HG03520 (cell line): ENCODE measurements around the gene SYNGR4.
A peak's percentile ranks its signal among the peaks of the same experiment; 100 is the strongest.
"Not testable (repeated sequence)": the region's sequence is repeated elsewhere in the genome, so short reads cannot be mapped to it uniquely, and the experiment has no call there.

Source experiments
- ATAC-seq: cut with Tn5 transposase; IDR thresholded peaks from one replicate; pipeline ENCODE4 v1.9.1; 2021; ENCODE audit warnings: mild to moderate bottlenecking, moderate library complexity; ENCODE audit not compliant: unreplicated experiment

Gene SYNGR4, protein sequence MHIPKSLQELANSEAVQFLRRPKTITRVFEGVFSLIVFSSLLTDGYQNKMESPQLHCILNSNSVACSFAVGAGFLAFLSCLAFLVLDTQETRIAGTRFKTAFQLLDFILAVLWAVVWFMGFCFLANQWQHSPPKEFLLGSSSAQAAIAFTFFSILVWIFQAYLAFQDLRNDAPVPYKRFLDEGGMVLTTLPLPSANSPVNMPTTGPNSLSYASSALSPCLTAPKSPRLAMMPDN

DNA sequence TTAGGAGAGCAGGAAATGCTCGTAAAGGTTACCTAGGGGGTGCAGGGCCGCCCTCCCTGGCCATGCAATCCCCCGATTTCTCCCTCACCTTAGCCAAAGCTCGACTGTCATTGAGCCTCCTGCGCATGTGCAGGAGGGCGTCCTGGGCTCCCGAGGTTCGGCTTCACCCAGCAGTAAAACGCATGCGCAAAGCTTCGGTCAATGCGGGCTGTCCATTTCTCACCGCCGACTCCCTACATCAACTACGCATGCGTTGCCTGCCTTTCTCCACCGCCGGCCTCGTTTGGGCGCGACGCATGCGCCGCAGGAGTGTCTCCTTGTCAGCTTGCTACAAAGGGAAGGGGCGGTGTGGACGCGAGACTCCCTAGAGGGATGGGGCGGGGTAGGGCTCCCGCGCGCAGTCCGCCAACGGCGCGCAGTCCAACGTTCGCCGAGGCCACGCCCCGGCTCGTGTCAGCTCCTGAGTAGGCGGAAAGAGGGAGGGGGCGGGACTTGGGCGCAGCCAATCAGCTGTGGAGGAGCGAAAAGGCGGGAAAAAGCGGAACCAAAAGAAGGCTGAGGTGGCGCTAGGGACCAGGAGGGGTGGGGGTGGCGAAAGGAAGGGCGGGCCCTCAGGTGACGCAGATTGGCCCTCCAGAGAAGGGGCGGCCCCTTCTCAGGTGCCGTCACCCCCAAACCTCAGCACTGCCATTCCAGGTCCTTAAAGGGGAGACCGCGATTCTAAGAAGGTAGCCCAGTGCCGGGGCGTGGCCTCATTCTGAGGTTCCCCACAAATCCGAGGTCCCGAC, at the start of gene SYNGR4, which contains the start of gene TMEM143:
TSS of gene SYNGR4 (plus strand) at position 558 of the 788 bp plus-strand sequence. CDS start 1,476 bp downstream, outside the sequence.
TSS of gene TMEM143 (minus strand) at position 131 of the 788 bp plus-strand sequence. CDS start at position 111, 20 bp downstream.
- peak; percentile 72 for ATAC-seq

DNA sequence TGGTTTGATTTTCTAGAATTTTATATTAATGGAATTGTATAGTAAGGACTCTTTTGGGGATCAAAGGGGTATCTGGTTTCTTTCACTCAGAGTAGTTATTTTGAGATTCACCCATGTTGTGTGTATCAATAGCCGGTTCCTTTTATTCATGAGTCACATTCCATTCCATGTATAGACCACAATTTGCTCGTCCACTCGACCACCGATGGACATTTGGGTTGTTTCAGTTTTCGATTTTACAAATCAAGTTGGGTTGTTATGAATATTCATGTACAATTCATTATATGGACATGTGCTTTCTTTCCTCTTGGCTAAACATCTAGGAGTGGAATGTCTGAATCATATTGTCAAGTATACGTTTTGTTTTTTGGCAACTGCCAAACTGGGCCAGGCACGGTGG, 48.5 kb upstream of the SYNGR4 start:
- no peak for ATAC-seq

DNA sequence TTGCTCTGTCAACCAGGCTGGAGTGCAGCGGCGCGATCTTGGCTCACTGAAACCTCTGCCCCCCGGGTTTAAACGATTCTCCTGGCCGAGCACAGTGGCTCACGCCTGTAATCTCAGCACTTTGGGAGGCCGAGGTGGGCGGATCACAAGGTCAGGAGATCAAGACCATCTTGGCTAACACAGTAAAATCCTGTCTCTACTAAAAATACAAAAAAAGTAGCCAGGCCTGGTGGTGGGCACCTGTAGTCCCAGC, 46.5 kb upstream of the SYNGR4 start:
- not testable (repeated sequence) for ATAC-seq

DNA sequence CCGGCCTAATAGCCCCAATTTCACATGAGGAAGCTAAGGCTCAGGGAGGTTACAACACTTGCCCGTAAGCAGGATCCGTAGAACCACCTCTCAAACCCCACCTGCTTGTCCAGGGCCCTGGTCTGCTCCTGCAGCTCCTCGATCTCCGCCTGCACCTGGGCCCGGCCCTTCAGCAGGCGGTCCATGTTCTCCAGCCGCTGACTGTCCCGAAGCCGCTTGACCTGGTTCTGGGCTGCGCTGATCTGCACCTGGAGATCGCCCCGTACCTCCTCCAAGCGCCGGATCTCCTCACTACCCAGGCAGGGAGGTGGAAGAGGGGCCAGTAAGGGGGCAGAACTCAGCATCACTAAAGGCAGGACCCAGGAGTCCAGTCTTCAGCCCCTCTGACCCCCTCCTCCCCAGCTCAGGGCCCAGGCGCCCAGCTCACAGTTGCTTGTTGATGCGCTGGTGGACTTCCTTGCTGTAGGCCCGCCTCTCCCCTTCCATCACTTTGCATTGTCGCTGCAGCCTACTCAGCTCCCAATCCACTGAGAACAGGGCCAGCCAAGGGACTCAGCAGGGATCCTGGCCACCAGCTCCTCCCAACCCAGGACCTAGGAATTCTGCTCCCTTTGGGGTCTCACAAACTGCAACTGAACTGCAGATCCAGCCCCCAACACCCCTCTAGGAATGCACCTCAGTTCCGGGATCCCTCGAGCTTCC, 45.7 kb upstream of the SYNGR4 start:
- ATAC-seq = no peak

DNA sequence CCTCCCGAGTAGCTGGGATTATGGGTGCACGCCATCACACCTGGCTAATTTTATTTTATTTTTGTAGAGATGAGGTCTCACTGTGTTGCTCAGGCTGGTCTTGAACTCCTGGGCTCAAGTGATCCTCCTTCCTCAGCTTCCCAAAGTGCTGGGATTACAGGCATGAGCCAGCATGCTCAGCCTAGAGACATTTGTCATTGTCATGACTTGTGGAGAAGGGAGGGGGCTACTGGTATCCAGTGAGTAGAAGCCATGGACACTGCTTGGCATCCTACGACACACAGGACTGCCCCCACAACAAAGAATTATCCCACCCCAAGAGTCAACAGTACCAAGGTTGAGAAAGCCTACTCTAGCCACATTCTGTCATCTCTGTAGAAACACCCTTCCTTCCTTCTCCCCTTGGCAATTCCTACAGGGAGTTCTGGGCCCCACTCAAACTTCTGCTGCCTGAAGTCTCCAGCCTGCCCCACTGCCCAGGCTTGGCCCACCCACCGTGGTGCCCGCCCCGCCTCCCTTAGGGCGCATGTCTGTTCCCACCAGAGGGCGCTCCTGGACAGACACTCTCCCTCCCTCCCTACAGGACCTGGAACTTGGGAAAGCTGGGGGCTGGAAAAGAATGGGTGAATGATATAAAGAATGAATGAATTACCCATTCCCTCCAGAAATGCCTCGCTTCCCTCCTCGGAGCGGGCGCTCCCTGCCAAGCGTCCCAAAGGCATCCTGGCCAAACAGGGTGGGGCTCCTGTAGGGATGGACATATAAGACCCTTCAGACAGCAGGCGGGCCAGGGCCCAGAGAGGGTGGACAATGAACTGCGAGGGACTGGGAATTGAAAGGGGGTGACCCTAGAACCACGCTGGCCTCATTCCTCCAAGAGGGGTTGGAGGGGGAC, 44.3 kb upstream of the SYNGR4 start:
- ATAC-seq = no peak

DNA sequence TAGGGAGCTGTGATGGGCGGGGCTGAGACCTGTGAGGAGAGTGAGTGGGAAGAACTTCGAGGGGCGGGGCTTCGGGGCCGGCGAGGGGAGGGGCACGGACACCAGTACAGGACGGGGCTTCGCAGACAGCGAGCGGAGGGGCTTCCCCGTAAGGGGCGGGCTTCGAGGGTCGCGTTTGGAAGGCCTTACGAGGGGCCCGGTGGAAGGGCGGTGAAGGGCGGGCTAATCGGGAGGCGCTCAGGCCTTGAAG, 42.9 kb upstream of the SYNGR4 start:
- peak; percentile 44 for ATAC-seq

DNA sequence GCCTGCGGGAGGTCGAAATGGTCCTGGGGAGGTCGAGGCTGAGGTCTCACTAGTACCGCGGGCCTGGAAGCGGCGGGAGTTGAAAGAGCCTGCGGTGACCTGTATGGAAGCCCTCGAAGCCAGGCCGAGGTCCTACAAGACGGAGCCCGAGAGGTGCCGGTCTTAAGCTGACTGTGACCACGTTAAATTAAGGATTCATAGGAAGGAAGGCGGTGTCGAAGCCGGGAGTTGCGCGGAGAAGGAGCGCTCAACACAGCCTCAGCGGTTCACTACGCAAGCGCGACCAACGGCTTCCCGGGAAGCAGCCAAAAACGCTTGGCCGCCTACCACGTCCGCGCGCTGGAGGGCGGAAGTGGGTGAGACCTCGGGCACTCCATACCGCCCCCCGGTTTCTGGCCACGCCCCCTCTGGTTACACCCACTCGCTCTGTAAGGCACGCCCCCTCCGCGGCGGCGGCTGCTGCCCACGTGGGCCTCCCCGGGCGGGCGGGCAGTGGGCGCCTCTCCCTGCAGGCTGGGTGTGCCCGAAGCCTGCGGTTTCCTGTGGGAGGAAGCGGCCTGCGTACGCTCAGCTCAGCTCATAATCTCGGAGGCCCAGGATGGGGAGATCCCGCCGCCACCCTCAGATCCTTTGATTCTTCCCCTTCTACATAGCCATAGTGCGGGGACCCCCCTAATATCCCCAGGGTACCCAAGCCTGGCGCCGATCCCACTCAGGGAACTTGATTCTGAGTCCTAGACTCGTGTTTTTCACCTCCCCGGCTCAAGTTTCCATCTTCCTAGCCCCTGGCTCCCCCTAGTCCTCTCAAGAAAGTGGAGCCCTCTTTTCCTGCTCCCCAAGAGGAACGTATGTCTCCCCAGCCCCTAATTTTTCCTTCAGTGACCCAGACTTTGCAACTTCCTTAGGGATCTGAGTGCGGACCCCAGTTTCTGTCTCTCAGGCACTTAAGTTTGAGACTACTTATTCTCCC, 42.3 kb upstream of the SYNGR4 start:
- peak; percentile 49 for ATAC-seq

DNA sequence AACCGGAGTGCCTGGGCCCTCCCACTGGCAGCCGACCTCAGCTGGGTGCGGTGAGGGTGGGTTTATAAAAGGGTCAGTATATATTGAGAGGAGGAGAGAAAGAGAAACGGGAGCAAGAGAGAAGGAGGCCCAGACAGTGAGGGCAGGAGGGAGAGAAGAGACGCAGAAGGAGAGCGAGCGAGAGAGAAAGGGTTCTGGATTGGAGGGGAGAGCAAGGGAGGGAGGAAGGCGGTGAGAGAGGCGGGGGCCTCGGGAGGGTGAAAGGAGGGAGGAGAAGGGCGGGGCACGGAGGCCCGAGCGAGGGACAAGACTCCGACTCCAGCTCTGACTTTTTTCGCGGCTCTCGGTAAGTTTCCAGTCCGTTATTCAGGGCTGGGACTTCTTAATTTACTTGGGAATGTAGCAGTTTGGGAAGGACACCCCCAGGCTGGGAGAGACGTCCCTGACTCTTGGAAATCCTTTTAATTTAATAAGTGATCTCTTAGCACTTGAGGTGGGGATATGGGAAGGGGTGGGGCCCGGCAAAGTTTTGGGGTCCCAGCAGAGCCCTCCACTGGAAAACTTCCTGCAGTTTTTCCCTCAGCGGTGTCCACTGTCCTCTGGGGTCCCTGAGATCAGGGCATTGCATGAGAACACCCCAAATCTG, 38.8 kb upstream of the SYNGR4 start, which contains the start of gene EMP3:
TSS of gene EMP3 (plus strand) at position 288 of the 646 bp plus-strand sequence. CDS start 1,293 bp downstream, outside the sequence.
- no peak for ATAC-seq

DNA sequence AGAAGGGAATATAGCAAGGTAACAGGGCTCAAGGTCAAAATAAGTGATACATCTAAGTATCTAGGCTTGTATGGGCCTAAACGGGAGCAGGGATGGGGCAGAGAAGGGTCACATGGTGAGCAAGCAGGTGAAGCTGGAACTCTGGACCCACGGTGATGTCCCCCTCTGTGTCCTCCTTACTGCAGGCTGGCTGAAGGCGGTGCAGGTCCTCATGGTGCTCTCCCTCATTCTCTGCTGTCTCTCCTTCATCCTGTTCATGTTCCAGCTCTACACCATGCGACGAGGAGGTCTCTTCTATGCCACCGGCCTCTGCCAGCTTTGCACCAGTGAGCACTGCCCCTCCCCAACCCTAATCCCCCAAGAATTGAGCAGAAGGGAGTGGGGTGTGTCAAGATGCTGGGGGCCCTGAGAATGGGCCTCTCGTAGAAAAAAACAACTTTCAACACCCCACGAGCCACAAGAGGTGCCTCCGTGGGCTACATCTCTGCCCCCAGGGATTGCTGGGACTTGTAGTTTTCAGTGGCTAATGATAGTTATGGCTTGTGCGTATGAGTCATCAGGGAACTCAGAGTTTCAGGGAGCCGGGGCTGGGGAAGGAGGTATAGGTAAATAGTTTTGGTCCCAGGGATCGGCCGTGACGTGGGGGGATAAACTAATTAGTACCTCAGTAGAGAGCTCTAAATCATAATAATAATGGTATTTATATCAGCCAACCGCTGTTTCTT, 34.8 kb upstream of the SYNGR4 start:
- no peak for ATAC-seq

DNA sequence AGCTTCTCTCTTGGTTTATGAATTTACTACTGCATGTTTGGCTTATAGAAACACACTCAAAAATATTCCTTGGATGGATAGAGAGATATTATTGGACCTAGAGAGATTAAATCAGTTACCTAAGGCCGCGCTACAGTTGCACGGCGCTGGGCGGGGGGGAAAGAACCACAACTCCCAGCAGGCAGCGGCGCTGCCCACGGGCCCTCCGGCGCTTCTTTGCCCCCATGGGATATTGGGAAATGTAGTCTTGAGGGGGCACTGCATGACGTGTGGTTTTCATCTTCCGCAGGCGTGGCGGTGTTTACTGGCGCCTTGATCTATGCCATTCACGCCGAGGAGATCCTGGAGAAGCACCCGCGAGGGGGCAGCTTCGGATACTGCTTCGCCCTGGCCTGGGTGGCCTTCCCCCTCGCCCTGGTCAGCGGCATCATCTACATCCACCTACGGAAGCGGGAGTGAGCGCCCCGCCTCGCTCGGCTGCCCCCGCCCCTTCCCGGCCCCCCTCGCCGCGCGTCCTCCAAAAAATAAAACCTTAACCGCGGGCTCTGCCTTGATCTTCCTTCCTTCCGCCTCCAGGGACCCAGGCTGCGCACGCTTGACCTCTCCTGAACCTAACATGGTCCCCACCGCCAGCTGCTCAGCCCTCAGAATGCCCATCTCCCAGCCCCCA, 34.0 kb upstream of the SYNGR4 start:
- ATAC-seq = no peak

DNA sequence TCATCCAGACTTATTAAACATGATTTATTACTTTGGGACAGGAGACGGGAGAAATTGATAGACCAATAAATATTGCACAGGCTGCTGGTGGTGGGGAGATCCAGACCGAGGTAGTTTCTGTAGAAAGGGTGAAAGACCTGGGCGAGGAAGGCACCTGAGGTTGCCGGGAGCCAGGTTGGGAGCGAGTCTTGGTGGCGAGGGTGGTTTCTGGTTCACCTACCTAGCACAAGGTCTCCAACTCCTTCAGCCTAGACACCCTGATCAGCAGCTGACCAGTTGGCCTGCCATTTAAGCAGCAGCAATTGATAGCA, 31.9 kb upstream of the SYNGR4 start:
- ATAC-seq = no peak

DNA sequence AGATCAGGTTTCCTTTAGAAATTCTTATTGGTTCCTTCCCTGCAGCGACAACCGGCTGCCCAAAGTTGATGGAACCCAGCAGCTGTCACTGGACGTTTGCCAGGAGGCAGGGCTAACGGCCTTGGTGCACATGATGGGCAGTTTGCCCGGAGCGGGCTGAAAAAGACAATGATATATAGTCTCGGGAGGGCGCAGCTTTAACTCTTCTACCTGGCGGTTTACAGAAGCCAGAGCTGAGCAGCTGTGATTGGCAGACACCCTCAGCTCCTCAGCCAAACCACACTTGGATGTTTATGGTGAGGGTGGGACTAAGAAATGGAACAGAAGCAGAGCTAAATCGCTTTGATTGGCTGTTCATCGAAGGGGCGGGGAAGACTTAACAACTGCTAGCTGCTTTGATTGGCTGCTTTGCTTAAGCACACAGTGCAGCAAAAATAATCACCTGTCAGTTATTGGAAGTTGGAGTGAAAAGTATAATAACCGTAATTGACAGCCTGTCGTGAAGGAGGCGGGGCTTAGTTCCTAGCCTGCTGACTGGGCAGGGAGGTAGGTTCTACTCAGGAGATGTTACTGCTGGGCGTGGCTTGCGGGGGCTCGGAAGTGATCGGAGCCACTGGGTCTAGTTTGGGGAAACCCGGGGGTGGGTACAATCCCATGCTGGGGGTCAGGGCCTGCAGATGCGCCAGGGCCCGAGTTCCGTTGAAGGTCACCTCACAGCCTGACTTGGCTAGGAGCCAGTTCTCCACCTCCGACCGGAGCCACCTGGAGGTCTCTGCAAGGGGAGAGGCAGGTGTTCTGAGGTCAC, 31.3 kb upstream of the SYNGR4 start:
- ATAC-seq = peak; percentile 54

DNA sequence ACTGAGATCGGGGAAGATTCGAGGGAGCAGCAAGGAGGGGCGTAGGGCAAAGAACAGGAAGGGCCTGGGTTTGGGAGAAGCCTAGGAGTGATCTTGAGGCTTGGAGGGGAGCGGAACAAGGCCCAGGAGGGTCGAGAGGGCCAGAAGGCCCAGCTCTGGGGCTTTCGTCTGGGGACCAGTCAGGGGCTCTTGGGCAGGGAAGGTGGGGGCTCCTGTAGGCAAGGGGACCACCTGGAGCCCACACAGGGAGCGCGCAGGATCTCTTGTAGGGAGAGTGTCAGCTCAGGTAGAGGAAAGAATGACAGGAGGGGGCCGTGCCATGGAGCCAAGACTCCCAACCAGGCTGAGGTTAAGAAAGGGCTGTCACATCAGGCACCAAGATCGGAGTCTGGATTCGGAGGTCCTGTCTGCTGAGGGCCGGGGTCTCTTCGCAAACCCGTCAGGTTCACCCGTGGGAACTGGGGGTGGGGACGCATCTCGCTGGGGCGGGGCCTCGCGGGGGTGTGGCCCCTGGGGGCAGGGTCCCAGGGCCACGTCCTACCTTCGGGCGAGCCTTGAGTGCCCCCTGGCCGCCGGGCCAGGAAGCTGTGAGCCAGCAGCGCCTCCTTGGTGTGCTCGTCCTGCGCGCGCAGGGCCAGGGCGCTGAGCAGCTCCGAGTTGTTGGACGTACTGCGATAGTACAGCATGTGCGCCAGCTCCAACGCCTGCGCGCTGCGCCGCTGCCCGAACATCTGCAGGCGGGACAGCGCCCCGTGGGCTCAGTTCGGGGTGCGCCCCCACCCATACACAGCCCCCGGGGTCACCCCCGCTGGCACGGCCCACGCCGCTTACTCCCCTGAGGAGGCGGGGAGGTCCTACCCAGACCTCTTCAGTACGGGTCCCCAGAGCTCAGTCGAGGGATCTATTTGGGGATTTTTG, 30.4 kb upstream of the SYNGR4 start:
- peak; percentile 44 for ATAC-seq

DNA sequence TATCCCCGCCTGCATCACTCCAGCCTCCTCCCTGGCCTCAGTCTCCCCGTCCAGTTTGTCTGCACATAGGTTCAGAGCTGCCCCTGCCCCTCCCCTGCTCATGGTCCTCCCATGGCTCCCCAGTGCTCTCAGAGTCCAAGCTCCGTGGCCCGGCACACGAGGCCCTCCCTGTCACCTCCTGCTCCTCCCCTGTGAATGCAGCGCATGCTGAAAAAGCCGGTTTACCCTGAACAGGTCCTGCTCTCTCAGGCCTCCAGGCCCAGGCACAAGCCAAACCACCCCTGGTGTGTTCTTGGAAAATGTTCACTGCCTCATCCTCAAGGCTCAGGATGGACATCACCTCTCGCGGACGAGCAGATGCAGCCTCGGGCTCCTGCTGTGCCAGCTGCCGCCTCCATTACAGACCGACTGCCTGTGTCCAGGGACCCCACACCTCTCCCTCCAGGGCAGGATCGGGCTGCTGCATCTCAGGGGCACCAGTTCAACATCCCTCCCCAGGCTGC, 25.9 kb upstream of the SYNGR4 start:
- no peak for ATAC-seq

DNA sequence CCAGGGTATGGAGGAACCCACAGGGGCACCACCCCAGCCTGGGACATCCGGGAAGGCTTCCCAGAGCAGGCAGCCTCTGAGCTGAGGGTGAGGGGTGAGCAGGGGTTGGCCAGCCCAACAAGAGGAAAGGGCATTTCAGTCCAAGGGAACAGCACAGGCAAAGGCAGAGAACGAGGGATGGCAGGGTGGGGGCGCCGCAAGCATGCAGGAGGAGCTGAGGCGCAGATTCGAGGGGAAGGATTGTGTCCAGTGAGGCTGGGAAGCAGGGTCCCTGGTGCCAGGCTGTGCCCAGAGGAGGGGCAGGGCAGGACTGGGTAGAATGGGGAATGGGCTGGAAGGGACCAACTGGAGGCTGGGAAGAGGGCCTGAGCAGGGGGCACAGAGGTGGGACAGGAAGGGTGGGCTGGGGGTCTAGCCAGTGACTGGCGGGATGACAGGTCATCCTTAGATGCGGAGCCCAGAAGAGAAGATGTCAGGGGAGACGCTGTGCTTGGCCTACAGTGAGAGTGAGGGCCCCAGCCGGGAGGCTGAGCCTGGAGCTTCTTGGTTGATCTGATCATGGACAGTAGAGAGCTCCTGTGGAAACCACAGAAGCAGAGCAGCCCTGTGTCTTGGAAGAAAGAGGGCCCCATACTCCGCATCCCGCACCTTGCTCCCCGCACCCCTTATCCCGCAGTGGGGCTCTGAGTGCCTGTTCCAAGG, 25.2 kb upstream of the SYNGR4 start:
- no peak for ATAC-seq

DNA sequence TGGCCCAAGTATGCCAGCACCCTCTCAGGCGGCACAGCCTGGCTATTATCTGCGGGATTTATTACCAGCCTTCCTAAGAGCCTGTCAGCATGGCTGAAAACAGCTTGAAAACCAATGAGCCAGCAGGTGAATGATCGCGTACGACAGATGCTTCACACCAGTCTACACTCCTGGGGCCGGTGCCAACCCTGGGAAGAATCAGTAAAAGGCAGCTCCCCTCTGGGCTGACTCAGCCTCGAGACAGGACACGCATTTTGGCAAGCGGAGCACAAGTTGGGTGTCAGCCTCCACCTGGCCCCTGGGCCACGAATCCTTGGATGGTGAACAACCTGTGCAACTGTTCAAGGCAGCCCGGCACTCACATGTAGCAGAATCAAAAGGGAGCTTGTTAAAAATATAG, 23.2 kb upstream of the SYNGR4 start:
- ATAC-seq = no peak
